Sigmoid colon (tissue), 7 donors: ENCODE results near the gene WHAMM. TPM values are rescaled to one million over a fixed set of nuclear protein-coding genes. Genes with fewer than 3 reads are reported as not detected.
A peak's percentile ranks its signal among the peaks of the same experiment; 100 is the strongest.

Experiments
- DNase-seq: peaks from one replicate; pipeline ENCODE4 v3.0.0-alpha.2; 2019
- H3K27ac ChIP-seq, 4 donors: fragments of 200-600 bp; sonication (generic); one replicate each; pipeline ENCODE4 v1.5.1; 2016 to 2019; ENCODE audit warnings: mild to moderate bottlenecking in 1 of 4
- H3K27me3 ChIP-seq, 3 donors: fragments of 200-600 bp; sonication (generic); one replicate each; pipeline ENCODE4 v1.5.1; 2019; ENCODE audit warnings: mild to moderate bottlenecking in 1 of 3
- H3K36me3 ChIP-seq, 4 donors: fragments of 200-600 bp; sonication (generic); one replicate each; pipeline ENCODE4 v1.5.1; 2016 to 2019
- H3K4me1 ChIP-seq, 4 donors: fragments of 200-600 bp; sonication (generic); one replicate each; pipeline ENCODE4 v1.5.1; 2017 to 2019
- H3K4me3 ChIP-seq, 4 donors: fragments of 200-600 bp; sonication (generic); one replicate each; pipeline ENCODE4 v1.5.1; 2017 to 2019; ENCODE audit warnings: mild to moderate bottlenecking in 2 of 4, moderate library complexity in 1 of 4
- H3K9me3 ChIP-seq, 4 donors: fragments of 200-600 bp in 3 of 4; sonication (generic) in 3 of 4; one replicate each; pipeline versions ENCODE4 v1.5.1 to v1.6.1; 2013 to 2019
- CTCF ChIP-seq, 4 experiments: fragments of 450-650 bp in 3 of 4; fragments of 200-600 bp in 1 of 4; IDR thresholded peaks; one replicate each; pipeline ENCODE4 v1.5.1; 2016 to 2019; ENCODE audit warnings: antibody characterized with exemption in 4 of 4, mild to moderate bottlenecking in 3 of 4, moderate library complexity in 2 of 4
- EP300 ChIP-seq, 4 donors: sonication (generic); formaldehyde crosslinking; IDR thresholded peaks; one replicate each; pipeline ENCODE4 v1.6.1; 2017; ENCODE audit warnings: antibody characterized with exemption in 4 of 4
- POLR2A ChIP-seq, 2 donors: fragments of 450-650 bp; IDR thresholded peaks; one replicate each; pipeline ENCODE4 v1.6.1; 2016; ENCODE audit warnings: antibody characterized with exemption in 2 of 2, mild to moderate bottlenecking in 2 of 2, moderate library complexity in 2 of 2
- POLR2AphosphoS5 ChIP-seq, 4 donors: sonication (generic); formaldehyde crosslinking; IDR thresholded peaks; one replicate each; pipeline ENCODE4 v1.6.1; 2017; ENCODE audit warnings: antibody characterized with exemption in 4 of 4
- WGBS, 2 donors: extraction: QIAGEN DNeasy Blood & Tissue Kit; methylation state at CpG; one replicate each; pipeline ENCODE4 v1.1.7; 2013; 5-methylcytosine and 5-hydroxymethylcytosine counted together
- intact Hi-C: fragments of 100-400 bp; cut with DNase I; formaldehyde crosslinking; loops from one replicate; pipeline ENCODE4 v1.15.1; 2023
- polyA plus RNA-seq, 3 donors: library from polyadenylated mRNA; stranded (reverse); fragments of 200-250 nt; gene quantifications; one replicate each; pipeline ENCODE4 v1.2.3, GENCODE V29; 2013
- total RNA-seq, 4 donors: library from RNA; depleted of rRNA; stranded (reverse); fragments of >200 nt; gene quantifications; one replicate each; pipeline ENCODE4 v1.1.0, GENCODE V29; 2016
- donor health status: healthy with polysubstance abuse.
- donor health status: Bipolar disorder and iron deficiency.
- donor health status: healthy.

The WHAMM gene
- total and polyA plus RNA-seq, 7 donors = 4.4 to 10.5 (median 7.6) TPM

DNA sequence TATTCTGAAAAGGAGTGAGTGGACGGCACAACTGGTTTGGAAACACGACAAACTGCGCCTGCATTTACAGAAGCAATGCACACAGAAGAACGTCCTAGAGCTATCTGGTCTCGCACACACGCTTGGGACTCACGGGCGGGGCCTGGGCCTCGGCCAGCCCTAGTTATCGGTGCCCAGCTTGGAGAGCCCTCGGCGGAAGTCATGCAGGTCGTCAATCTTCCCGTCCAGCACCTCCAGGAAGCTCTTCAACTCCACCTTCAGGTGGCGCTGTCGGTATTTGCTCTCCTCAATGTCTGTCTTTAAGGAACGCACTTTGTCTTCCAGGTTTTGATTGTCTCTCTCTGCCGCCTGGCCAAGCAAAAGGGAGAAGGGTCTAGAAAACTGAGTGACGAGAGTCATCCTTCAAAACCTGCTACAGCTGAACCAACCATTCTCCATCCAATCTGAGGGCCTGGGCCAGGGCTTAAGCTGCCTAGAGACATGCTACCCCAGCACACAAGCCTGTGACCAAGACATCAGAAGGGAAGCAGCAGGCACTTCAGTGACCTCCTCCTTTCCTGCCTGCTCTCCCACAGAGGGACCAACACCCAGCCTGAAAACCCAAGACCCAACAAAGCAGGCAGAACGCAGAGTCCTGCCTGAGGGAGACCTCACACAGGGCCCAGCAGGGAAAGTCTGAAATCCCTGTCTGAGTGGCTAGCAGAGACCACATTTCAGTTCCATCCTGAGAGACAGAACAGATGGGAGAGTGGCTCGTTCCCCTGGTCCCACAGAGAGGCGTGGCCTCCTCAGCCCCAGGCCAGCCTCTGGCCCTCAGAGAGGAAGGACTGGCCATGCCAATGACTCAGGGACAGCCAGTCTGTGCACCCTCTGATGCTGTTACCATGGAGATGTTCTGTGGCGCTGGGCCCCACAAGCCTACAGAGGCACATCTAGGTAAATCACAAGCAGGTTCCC, 40.4 kb downstream of the WHAMM start:
- WGBS, 2 donors = 21 to 27% methylated on average over 23 of the region's 23 CpGs
- peaks cover 0 to 15% (median 7%) of the 10 kb centered on the region in 4 donors for H3K4me1 ChIP-seq
- intact Hi-C loops = loop anchor here (5.0 kb wide), 3 partner anchors 137 to 357 kb away; partner anchors contain the start of genes HDGFL3 and RAMAC
- no peaks in the 10 kb centered on the region for H3K9me3 ChIP-seq
- TF ChIP-seq POLR2A (IDR thresholded peaks at IDR 0.05) (no peak), CTCF (IDR thresholded peaks at IDR 0.05) (peak; percentile 62 to 67 (median 64)), POLR2AphosphoS5 (IDR thresholded peaks at IDR 0.05) (peak in 2 of 4 donors; percentile 43 to 52), EP300 (IDR thresholded peaks at IDR 0.05) (no peak)
- no peaks in the 10 kb centered on the region for H3K36me3 ChIP-seq
- peak overlapping the region in 3 of 4 donors; percentile 23 to 62 (median 47) for H3K27ac ChIP-seq
- H3K27me3 ChIP-seq = no peaks in the 10 kb centered on the region
- H3K4me3 ChIP-seq = peak overlapping the region in 2 of 4 donors; percentile 28 to 35
- peak; percentile 89 for DNase-seq

- H3K36me3 ChIP-seq = no peaks in the 10 kb centered on the region
- no peaks in the 10 kb centered on the region for H3K27me3 ChIP-seq
- no peak overlapping the region for H3K4me3 ChIP-seq
- WGBS, 2 donors = 76 to 80% methylated on average over 7 of the region's 7 CpGs
- intact Hi-C loops = no loop called here
- no peak overlapping the region for H3K27ac ChIP-seq
- H3K9me3 ChIP-seq = no peaks in the 10 kb centered on the region
- TF ChIP-seq POLR2AphosphoS5 (IDR thresholded peaks at IDR 0.05) (no peak), EP300 (IDR thresholded peaks at IDR 0.05) (no peak)
- no peak for DNase-seq
- peaks cover 0 to 15% (median 7%) of the 10 kb centered on the region in 4 donors for H3K4me1 ChIP-seq
Observed at GRCh38 chr15:82850731-82851130, 41.3 kb downstream of the WHAMM start.

DNA sequence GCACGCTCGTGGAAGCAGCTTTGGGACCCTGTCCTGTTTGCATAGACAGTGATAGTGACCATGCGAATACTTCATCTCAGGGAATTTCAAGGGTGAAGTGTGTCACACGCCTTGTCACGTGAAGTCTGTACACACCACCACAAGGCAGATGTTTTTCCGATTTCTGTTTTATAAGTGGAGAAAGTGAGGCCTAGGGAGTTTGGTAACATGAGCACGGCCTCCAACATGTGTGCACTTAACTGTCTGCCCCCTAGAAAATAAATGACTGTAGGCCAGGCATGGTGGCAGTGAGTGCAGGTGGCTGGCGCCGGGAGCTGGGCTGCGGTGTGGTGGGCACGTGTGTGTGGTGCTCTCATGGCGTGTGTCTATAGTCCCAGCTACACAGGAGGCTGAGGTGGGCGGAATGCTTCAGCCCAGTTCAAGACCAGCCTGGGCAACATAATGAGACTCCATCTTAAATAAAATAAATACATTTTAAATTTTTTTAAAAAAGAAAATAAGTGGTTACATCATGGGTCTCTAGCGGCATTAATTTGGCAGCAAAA, 42.0 kb downstream of the WHAMM start:
- H3K4me3 ChIP-seq = no peak overlapping the region
- no peaks in the 10 kb centered on the region for H3K27me3 ChIP-seq
- no peaks in the 10 kb centered on the region for H3K36me3 ChIP-seq
- no peak for TF ChIP-seq EP300 (IDR thresholded peaks at IDR 0.05)
- no peak for TF ChIP-seq CTCF (IDR thresholded peaks at IDR 0.05)
- TF ChIP-seq POLR2A (IDR thresholded peaks at IDR 0.05) = no peak
- TF ChIP-seq POLR2AphosphoS5 (IDR thresholded peaks at IDR 0.05) = no peak
- H3K27ac ChIP-seq = no peak overlapping the region
- 88 to 89% methylated on average over 14 of the region's 14 CpGs for WGBS, 2 donors
- H3K9me3 ChIP-seq = no peaks in the 10 kb centered on the region
- H3K4me1 ChIP-seq = peaks cover 0 to 15% (median 7%) of the 10 kb centered on the region in 4 donors
- intact Hi-C loops = no loop called here
- DNase-seq = peak; percentile 15

DNA sequence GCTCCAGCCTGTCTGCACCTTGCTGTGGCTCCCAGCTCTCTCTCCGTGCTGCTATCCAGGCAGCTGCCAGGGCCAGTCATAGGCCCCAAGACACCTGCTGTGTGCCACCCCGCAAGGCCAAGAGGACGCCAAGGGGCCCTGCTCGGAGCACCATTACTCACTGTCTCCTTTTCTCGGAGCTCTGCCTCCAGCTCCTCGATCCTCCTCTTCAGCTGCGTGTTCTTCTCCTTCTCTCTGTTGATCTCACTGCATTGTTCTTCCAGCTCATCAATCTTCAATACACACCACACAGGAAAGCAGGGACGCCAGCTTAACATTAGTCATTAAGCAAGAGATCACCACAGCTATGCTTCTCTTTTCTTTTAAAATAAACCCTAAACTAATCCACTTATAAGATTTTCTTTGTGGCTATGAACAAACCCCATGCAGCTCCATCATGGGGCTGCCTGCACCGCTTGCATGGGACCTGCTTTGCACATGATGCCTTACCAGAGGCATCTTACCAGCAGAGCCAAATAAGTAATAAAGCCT, 42.6 kb downstream of the WHAMM start:
- TF ChIP-seq EP300 (IDR thresholded peaks at IDR 0.05) (no peak), POLR2AphosphoS5 (IDR thresholded peaks at IDR 0.05) (no peak), CTCF (IDR thresholded peaks at IDR 0.05) (no peak), POLR2A (IDR thresholded peaks at IDR 0.05) (no peak)
- WGBS, 2 donors = 84 to 88% methylated on average over 9 of the region's 9 CpGs
- H3K4me1 ChIP-seq = peaks cover 0 to 15% (median 7%) of the 10 kb centered on the region in 4 donors
- no peaks in the 10 kb centered on the region for H3K27me3 ChIP-seq
- no peaks in the 10 kb centered on the region for H3K9me3 ChIP-seq
- intact Hi-C loops = no loop called here
- peak; percentile 42 for DNase-seq
- no peak overlapping the region for H3K4me3 ChIP-seq
- H3K27ac ChIP-seq = no peak overlapping the region
- H3K36me3 ChIP-seq = no peaks in the 10 kb centered on the region
